Mucosa of descending colon (tissue), 3 donors: ENCODE measurements around the gene AADACL4. TPM values are rescaled to one million over a fixed set of nuclear protein-coding genes. Genes with fewer than 3 reads are reported as not detected.
"Not testable (repeated sequence)": the region's sequence is repeated elsewhere in the genome, so short reads cannot be mapped to it uniquely, and the experiment has no call there.

ENCODE experiments used
- ATAC-seq: fragments of 200-7000 bp; cut with Tn5 transposase; one replicate; pipeline ENCODE4 v1.9.1; 2020; ENCODE audit warnings: mild to moderate bottlenecking, moderate library complexity
- DNase-seq, 3 donors: peaks; one replicate each; pipeline ENCODE4 v3.0.0-alpha.2; 2020
- H3K36me3 ChIP-seq: fragments of 200-600 bp; one replicate; pipeline ENCODE4 v1.8.0; 2021; ENCODE audit warnings: low read depth, mild to moderate bottlenecking
- H3K4me1 ChIP-seq: fragments of 200-600 bp; one replicate; pipeline ENCODE4 v1.8.0; 2021; ENCODE audit warnings: low read depth, mild to moderate bottlenecking
- H3K4me3 ChIP-seq: fragments of 200-600 bp; one replicate; pipeline ENCODE4 v1.8.0; 2021; ENCODE audit warnings: mild to moderate bottlenecking
- H3K9me3 ChIP-seq: fragments of 200-600 bp; one replicate; pipeline ENCODE4 v1.8.0; 2021; ENCODE audit warnings: mild to moderate bottlenecking
- intact Hi-C, 2 donors: fragments of 100-400 bp; cut with DNase I in 1 of 2; cut with micrococcal nuclease in 1 of 2; formaldehyde crosslinking; loops; one replicate each; pipeline versions ENCODE4 v1.11.0 to v1.11.1; 2022; cut with DNase I, micrococcal nuclease
- total RNA-seq, 3 donors: library from RNA; stranded (reverse); fragmentation: NEBNext Ultra II Directional in 2 of 3; extraction: Animal tissue kit (Norgen Biotek cat#: 25700) in 2 of 3; gene quantifications; one replicate each; pipeline versions ENCODE4 v1.2.1 to v1.2.4, GENCODE V29; 2021 to 2023
- TF ChIP-seq, protein P1 (sequence below): fragments of 200-600 bp; IDR thresholded peaks from one replicate; pipeline ENCODE4 v1.8.0; 2022; ENCODE audit warnings: antibody characterized with exemption, mild to moderate bottlenecking
- donor health status: DM: no; HTN: no; CAD: no; lungs with moderate emphysema.
- donor health status: DM: no; HTN: no; CAD: no.
- donor health status: DM: no; HTN: yes; CAD: no.

AADACL4 gene
- total RNA-seq, 3 donors from 2014 or later = not detected

DNA sequence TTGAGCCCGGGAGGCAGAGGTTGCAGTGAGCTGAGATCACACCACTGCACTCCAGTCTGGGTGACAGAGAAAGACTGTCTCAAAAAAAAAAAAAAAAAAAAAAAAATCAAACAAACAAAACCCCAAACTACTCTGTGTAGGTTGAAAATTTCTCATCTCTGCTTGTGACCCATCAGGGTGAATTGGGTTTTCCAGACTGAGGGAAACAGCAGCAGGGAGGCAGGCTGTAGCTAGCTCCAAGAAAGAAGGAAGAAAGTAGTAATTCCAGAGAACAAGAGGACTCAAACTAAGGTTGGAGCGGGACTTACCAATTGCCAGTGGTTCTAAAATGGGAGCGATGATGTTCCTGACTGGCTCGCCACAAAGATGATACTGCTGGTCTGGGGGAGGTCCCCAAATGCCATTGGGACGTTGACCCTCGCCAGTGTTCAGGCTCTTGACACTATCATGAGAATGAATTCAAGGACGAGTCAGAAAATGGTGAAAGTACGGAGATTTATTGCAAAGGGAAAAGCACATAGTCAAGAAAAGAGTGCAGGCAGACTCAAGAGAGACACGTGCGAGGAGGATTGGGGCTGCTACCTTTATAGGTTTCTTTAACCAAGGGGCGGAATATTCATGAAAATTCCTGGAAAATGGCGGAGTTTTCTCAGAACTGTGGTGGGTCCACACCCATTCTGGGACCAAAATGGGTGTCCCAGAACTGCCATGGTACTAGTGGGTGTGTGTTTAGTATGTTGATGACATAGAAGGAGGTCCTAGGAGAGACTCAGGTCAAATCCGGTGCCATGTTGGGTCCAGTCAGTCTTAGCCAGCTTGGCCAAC is 13.4 kb downstream of the AADACL4 start:
- Histone ChIP-seq H3K4me1 (no peaks in the 10 kb centered on the region), H3K9me3 (peaks cover 4% of the 10 kb centered on the region), H3K36me3 (no peaks in the 10 kb centered on the region), H3K4me3 (no peak overlapping the region)
- intact Hi-C loops = loop anchor here (5.0 to 10.0 kb wide), 3 partner anchors 342 to 385 kb away; no protein-coding TSS in a partner anchor
- DNase-seq (no peak), ATAC-seq (no peak)
- TF ChIP-seq, protein P1, sequence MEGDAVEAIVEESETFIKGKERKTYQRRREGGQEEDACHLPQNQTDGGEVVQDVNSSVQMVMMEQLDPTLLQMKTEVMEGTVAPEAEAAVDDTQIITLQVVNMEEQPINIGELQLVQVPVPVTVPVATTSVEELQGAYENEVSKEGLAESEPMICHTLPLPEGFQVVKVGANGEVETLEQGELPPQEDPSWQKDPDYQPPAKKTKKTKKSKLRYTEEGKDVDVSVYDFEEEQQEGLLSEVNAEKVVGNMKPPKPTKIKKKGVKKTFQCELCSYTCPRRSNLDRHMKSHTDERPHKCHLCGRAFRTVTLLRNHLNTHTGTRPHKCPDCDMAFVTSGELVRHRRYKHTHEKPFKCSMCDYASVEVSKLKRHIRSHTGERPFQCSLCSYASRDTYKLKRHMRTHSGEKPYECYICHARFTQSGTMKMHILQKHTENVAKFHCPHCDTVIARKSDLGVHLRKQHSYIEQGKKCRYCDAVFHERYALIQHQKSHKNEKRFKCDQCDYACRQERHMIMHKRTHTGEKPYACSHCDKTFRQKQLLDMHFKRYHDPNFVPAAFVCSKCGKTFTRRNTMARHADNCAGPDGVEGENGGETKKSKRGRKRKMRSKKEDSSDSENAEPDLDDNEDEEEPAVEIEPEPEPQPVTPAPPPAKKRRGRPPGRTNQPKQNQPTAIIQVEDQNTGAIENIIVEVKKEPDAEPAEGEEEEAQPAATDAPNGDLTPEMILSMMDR = no peak

DNA sequence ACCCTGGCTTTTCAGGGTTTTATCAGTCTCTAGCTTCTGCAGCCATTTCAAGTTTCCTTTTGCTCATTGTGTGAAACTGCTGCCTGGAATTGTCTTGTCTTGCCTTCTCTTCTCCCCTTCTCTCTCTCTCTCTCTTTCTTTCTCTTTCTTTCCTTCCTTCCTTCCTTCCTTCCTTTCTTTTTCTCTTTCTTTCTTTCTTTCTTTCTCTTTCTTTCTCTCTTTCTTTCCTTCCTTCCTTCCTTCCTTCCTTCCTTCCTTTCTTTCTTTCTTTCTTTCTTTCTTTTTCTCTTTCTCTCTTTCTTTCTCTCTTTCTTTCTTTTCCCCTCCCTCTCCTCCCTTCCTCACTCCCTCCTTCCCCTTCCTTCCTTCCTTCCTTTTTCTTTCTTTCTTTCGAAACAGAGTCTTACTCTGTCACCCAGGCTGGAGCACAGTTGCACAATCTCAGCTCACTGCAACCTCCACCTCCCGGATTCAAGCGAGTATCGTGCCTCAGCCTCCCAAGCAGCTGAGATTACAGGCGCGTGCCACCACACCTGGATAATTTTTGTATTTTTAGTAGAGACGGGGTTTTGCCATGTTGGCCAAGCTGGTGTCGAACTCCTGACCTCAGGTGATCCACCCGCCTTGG is 14.1 kb downstream of the AADACL4 start:
- H3K4me3 ChIP-seq, DNase-seq: not testable (repeated sequence)
- intact Hi-C loops = loop anchor here (5.0 to 10.0 kb wide), 3 partner anchors 343 to 386 kb away; no protein-coding TSS in a partner anchor

DNA sequence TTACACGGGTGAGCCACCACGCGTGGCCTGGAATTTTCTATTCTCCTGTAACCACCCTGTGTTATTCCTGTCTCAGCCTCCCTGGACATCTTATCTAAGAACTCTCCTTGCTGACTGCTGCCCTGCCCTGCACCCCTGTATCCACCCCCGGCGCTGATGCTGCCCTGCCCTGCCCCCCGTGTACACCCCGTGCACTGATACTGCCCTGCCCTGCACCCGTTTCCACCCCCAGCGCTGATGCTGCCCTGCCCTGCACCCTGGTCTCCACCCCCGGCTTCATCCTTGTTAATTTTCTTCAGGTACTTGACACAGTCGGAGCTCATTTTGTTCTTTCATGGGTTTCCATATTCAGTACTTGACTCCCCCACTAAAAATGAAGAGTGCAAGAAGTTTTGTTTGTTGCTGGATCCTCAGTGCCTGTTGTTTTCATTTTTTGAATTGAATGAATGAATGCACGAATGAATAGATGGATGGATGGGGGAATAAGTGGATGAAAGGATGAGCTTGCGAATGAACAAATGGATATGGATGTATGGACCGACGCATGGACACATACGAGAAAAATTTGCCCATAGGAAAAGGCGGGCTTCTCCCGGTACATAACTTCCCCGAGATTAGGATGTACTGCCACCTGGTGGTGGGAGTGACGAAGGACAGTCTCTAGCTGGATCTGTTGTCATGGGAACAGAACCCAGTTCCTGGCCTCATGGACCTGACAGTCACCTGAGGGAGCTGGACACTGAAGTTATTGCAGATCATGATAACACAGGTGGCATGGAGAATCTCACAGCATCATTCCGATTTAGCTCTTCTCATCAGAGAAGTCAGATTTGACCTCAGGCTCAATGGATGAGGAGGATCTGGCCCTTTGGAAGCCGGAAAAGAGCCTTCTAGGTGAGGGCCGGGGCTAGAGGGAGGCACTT is 14.9 kb downstream of the AADACL4 start:
- TF ChIP-seq, protein P1 = peak; percentile 89
- intact Hi-C loops = loop anchor here (5.0 to 10.0 kb wide), 3 partner anchors 344 to 386 kb away; no protein-coding TSS in a partner anchor
- ATAC-seq = peak; percentile 92

More for the DNA sequence above, 14.1 kb downstream of the AADACL4 start:
- not testable (repeated sequence) for ATAC-seq, H3K4me1 ChIP-seq, H3K36me3 ChIP-seq, H3K9me3 ChIP-seq

DNA sequence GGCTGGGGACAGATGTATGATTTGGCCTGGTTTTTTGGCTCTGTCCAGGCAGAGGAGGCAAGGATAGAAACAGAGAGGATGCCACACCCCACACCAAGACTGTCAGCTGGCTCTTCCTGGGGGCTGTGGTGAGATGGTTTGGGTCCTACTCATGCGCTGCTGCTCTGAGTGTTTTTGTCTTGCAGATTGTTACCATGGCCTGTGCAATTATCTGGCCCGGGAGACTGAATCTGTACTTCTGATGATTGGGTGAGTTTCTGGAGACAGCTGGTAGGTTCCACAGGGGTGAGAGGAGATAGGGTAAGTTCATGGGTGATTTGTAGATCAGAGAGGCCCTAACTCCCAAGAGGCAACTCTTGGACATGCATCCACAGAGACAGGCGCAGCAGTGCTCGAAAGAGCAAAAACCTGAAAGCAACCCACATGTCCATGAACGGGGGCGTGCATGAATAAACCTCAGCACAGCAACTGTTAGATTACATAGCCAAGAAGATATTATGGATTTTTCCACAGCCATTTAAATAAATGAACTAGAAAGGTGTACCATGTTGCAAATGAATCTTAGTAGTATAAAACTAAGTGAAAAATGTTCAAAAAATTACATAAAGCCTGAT is 17.8 kb downstream of the AADACL4 start:
- Histone ChIP-seq H3K4me3 (no peak overlapping the region), H3K36me3 (no peaks in the 10 kb centered on the region), H3K9me3 (no peaks in the 10 kb centered on the region), H3K4me1 (no peaks in the 10 kb centered on the region)
- intact Hi-C loops = no loop called here
- ATAC-seq (no peak), DNase-seq (no peak)
- TF ChIP-seq, protein P1 = no peak

More for the DNA sequence above, 14.9 kb downstream of the AADACL4 start:
- Histone ChIP-seq H3K9me3 (peaks cover 4% of the 10 kb centered on the region), H3K4me3 (no peak overlapping the region), H3K4me1 (no peaks in the 10 kb centered on the region), H3K36me3 (no peaks in the 10 kb centered on the region)
- DNase-seq = peak in 2 of 3 donors; percentile 68 to 78

DNA sequence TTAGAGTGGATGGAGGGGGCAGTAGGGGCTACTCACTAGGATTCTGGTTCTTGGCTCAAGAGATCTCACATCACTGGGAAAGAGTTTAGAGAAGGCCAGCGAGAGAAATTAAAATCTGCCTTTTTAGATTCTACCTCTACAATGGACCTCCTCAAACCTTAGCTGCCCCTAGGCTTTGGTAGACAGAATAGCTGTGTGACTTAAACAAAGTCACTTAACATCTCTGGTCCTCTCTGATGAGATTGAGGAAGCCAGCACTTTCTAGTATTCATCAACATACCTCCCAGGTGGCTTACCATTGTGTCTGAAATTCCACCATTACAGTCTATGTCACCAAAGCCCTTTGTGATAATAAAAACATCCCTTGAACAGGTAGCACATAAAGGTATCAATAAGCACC is 18.7 kb downstream of the AADACL4 start:
- TF ChIP-seq, protein P1 = no peak
- ATAC-seq = no peak

More for the DNA sequence above, 18.7 kb downstream of the AADACL4 start:
- DNase-seq = no peak
- intact Hi-C loops = no loop called here
- H3K4me1 ChIP-seq = no peaks in the 10 kb centered on the region
- no peak overlapping the region for H3K4me3 ChIP-seq
- no peaks in the 10 kb centered on the region for H3K9me3 ChIP-seq
- H3K36me3 ChIP-seq = no peaks in the 10 kb centered on the region
